Measurements from ENCODE around the gene IQSEC1. TPM values are rescaled to one million over a fixed set of nuclear protein-coding genes. Genes with fewer than 3 reads are reported as not detected.

IQSEC1 gene
- total and polyA plus RNA-seq, 9 of the 15 experiments (the other 6 are each of a cell fraction or from before 2014, with no cell fraction given): 0.56 to 39.0 (median 6.8) TPM

DNA sequence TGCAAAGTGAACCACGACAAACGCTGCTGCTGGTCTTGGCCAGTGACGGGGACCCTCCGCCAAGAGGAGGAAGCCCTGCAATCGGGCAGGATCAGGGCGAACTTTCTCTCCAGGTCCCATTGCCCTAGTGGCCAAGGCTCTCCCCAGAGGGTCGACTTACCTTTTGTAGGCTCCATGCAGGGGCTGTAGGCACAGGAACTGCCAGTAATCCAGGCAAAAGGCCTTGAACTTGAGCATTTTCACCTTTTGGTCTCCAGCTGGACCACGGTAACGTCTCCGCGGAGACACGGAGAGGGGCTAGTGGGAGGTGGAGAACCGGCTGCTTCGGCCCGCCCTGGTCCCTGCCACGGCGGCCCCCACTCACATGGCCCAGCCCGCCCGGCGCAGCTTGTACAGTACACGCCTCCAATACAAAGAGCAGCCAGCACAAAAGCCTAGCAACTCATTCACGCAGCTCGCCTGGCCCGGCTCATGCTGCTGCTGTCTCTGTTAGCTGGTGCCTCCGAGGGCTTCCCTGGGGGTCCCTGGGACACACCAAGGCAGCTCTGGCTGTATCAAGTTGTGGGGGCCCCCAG lies 31.0 kb downstream of the IQSEC1 start (continued):
- TF ChIP-seq, protein P1, sequence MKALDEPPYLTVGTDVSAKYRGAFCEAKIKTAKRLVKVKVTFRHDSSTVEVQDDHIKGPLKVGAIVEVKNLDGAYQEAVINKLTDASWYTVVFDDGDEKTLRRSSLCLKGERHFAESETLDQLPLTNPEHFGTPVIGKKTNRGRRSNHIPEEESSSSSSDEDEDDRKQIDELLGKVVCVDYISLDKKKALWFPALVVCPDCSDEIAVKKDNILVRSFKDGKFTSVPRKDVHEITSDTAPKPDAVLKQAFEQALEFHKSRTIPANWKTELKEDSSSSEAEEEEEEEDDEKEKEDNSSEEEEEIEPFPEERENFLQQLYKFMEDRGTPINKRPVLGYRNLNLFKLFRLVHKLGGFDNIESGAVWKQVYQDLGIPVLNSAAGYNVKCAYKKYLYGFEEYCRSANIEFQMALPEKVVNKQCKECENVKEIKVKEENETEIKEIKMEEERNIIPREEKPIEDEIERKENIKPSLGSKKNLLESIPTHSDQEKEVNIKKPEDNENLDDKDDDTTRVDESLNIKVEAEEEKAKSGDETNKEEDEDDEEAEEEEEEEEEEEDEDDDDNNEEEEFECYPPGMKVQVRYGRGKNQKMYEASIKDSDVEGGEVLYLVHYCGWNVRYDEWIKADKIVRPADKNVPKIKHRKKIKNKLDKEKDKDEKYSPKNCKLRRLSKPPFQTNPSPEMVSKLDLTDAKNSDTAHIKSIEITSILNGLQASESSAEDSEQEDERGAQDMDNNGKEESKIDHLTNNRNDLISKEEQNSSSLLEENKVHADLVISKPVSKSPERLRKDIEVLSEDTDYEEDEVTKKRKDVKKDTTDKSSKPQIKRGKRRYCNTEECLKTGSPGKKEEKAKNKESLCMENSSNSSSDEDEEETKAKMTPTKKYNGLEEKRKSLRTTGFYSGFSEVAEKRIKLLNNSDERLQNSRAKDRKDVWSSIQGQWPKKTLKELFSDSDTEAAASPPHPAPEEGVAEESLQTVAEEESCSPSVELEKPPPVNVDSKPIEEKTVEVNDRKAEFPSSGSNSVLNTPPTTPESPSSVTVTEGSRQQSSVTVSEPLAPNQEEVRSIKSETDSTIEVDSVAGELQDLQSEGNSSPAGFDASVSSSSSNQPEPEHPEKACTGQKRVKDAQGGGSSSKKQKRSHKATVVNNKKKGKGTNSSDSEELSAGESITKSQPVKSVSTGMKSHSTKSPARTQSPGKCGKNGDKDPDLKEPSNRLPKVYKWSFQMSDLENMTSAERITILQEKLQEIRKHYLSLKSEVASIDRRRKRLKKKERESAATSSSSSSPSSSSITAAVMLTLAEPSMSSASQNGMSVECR (CRISPR knock-in tag; IDR thresholded peaks at IDR 0.05): no peak

DNA sequence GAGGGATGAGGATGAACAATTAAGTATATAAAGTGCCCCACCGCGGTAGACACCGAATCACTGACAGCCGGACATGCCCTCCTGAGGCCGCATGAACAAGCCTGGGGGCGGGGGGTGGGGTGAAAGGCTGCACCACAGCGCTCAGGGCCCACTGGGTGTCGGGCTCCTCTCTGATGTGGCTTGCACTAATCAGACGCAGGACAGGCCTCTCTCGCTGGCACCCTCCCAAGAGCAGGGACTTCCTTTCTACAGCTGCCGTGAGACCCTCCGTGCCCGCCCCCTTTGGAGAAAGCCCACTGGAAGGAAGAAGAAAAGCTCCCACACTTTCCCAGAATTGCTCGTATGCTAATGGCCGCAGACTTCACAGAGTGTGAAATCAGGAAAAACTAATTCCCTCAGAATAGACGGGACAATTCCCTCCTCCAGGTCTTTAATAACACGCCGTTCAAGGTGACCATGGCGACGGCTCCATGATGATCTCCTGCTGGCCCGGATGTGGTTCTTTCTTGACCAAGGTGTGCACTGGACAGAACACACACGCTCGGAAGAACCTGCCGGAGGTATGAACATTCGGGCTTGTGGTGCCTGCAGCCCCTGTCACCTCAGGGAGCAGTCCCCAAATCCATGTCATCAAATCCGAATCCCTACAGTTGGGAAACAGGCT lies 32.0 kb downstream of the IQSEC1 start:
- ChIA-PET POLR2A (no interaction called here), CTCF (ENCODE audit: low intra/inter-chr PET ratio) (no interaction called here)
- Histone ChIP-seq H3K27ac (ENCODE audit: extremely low read depth, low read depth, low read length) (no peak overlapping the region), H3K4me1 (replicated peaks in 1 of 2; ENCODE audit: control insufficient read depth in 2 of 2, insufficient read depth in 2 of 2, low read length in 2 of 2) (peaks cover 6 to 42% of the 10 kb centered on the region in 2 experiments; a peak in 4 of 5 replicates), H3K9me1 (ENCODE audit: control insufficient read depth, insufficient read depth, low read length) (no peaks in the 10 kb centered on the region), H3K9ac (ENCODE audit: insufficient read depth in 1 of 2, low read depth in 2 of 2, low read length in 2 of 2) (peak overlapping the region in 1 of 2 experiments; percentile 57; a peak in 1 of 4 replicates), H2AFZ (ENCODE audit: low read depth, low read length) (no peak overlapping the region), H3K36me3 (ENCODE audit: control insufficient read depth, insufficient read depth, low read length) (no peaks in the 10 kb centered on the region), H3K79me2 (ENCODE audit: control insufficient read depth, insufficient read depth, low read length) (no peaks in the 10 kb centered on the region), H4K20me1 (replicated peaks; ENCODE audit: control insufficient read depth, insufficient read depth, low read length) (peaks cover 11% of the 10 kb centered on the region; the same call in 1 of the 2 replicates), H3K4me2 (ENCODE audit: insufficient read depth, low read length) (no peak overlapping the region), H3K4me3 (no peak overlapping the region), H3K27me3 (ENCODE audit: control insufficient read depth in 2 of 2, insufficient read depth in 2 of 2, low read length in 2 of 2) (peaks cover 67 to 82% of the 10 kb centered on the region in 2 experiments), H3K9me3 (replicated peaks; ENCODE audit: control insufficient read depth, insufficient read depth, low read depth, low read length) (no peaks in the 10 kb centered on the region)
- no TSS peak for BruUV-seq (replicated peaks)
- peak; percentile 70 for ATAC-seq
- intact Hi-C loops (cut with micrococcal nuclease) (no loop called here), in situ Hi-C loops (cut with MboI) (no loop called here)
- 24% methylated on average over 25 of the region's 26 CpGs for WGBS (ENCODE audit: insufficient coverage, low coverage, missing lambda C conversion rate)
- DNase-seq (ENCODE audit: extremely low read depth in 1 of 4, low spot score in 3 of 4): peak; percentile 61 to 74 (median 70)
- peak; percentile 70 for FAIRE-seq
- TF ChIP-seq BRD4 (IDR thresholded peaks at IDR 0.05): no peak
- TF ChIP-seq, protein P2, sequence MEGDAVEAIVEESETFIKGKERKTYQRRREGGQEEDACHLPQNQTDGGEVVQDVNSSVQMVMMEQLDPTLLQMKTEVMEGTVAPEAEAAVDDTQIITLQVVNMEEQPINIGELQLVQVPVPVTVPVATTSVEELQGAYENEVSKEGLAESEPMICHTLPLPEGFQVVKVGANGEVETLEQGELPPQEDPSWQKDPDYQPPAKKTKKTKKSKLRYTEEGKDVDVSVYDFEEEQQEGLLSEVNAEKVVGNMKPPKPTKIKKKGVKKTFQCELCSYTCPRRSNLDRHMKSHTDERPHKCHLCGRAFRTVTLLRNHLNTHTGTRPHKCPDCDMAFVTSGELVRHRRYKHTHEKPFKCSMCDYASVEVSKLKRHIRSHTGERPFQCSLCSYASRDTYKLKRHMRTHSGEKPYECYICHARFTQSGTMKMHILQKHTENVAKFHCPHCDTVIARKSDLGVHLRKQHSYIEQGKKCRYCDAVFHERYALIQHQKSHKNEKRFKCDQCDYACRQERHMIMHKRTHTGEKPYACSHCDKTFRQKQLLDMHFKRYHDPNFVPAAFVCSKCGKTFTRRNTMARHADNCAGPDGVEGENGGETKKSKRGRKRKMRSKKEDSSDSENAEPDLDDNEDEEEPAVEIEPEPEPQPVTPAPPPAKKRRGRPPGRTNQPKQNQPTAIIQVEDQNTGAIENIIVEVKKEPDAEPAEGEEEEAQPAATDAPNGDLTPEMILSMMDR (IDR thresholded peaks at IDR 0.05 in 2 of 3, conservative IDR thresholded peaks at IDR 0.05 in 1 of 3; ENCODE audit: insufficient read depth in 2 of 3, low read depth in 1 of 3, low read length in 3 of 3): peak in 2 of 3 experiments; percentile 31 to 34; a peak in 3 of 6 replicates
- TF ChIP-seq ZNF445 (CRISPR knock-in tag; IDR thresholded peaks at IDR 0.05; ENCODE audit: low read depth): no peak
- TF ChIP-seq ZNF23 (CRISPR knock-in tag; IDR thresholded peaks at IDR 0.05): no peak
- TF ChIP-seq ZNF384 (IDR thresholded peaks at IDR 0.05; ENCODE audit: low read depth, low read length): no peak
- no peak for TF ChIP-seq SMARCA5 (IDR thresholded peaks at IDR 0.05)
- no peak for TF ChIP-seq RUNX1 (IDR thresholded peaks at IDR 0.05; ENCODE audit: low read depth)
- TF ChIP-seq NFIC (IDR thresholded peaks at IDR 0.05): peak; percentile 90
- TF ChIP-seq ZBTB7A (IDR thresholded peaks at IDR 0.05; ENCODE audit: borderline replicate concordance, control insufficient read depth, low read depth, low read length): peak; percentile 88; the same call in 1 of the 2 replicates
- TF ChIP-seq TCF7L2 (IDR thresholded peaks at IDR 0.05; ENCODE audit: low read depth, low read length): 0 out of 2 replicates have a peak, but pooled peaks have one; percentile 39
- TF ChIP-seq ZNF57 (CRISPR knock-in tag; IDR thresholded peaks at IDR 0.05): no peak
- no peak for TF ChIP-seq HDAC2 (IDR thresholded peaks at IDR 0.05)
